Neural progenitor cell (in vitro differentiated cells): Measurements from ENCODE around the gene AFF3.

Source experiments
- CTCF ChIP-seq: fragments of 200-600 bp; sonication (generic); IDR thresholded peaks from 2 replicates; pipeline ENCODE4 v1.5.1; 2017; ENCODE audit warnings: antibody characterized with exemption, mild to moderate bottlenecking
- EZH2 ChIP-seq: fragments of 200-600 bp; sonication (generic); IDR thresholded peaks from 2 replicates; pipeline ENCODE4 v1.6.1; 2017; ENCODE audit warnings: antibody characterized with exemption, mild to moderate bottlenecking, moderate library complexity
- EZH2phosphoT487 ChIP-seq: fragments of 200-600 bp; sonication (generic); IDR thresholded peaks from 2 replicates; pipeline ENCODE4 v1.6.1; 2017; ENCODE audit warnings: antibody characterized with exemption

- no peak for TF ChIP-seq CTCF
- TF ChIP-seq EZH2, result no peak
- no peak for TF ChIP-seq EZH2phosphoT487
These were observed 485.4 kb downstream of the AFF3 start for GRCh38 chr2:99656994-99657393.
